ENCODE data around the gene SLC24A3.

SLC24A3 gene

GRCh38 chr20:19564261-19564660, 351.8 kb downstream of the SLC24A3 start:
- H3K4me3 ChIP-seq (ENCODE audit: low read length) = no peak overlapping the region

DNA sequence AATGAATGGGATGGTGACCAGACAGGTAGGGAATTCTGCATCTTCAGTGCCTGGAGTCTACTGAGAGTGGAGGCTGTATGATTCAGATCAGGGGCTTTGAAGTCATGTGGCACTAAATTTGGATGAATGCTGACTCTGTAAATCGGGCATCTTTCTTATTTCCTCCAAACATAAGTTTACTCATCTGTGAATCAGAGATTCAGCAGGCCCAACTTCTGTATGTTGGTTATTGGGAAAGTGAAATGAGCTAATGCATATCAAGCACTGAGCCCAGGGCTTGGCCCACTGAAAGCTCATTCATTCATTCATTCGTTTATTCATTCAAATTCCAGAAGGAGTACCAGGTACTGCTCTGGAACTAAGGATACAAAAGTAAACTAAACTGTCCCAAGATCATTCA, 353.3 kb downstream of the SLC24A3 start:
- TF ChIP-seq ZNF274 (IDR thresholded peaks at IDR 0.05; ENCODE audit: low read depth, low read length) = no peak
- no peak overlapping the region for H3K4me3 ChIP-seq (ENCODE audit: low read length)

More at GRCh38 chr20:19564261-19564660, 351.8 kb downstream of the SLC24A3 start:
- no peak for TF ChIP-seq ZNF274 (IDR thresholded peaks at IDR 0.05; ENCODE audit: low read depth, low read length)

DNA sequence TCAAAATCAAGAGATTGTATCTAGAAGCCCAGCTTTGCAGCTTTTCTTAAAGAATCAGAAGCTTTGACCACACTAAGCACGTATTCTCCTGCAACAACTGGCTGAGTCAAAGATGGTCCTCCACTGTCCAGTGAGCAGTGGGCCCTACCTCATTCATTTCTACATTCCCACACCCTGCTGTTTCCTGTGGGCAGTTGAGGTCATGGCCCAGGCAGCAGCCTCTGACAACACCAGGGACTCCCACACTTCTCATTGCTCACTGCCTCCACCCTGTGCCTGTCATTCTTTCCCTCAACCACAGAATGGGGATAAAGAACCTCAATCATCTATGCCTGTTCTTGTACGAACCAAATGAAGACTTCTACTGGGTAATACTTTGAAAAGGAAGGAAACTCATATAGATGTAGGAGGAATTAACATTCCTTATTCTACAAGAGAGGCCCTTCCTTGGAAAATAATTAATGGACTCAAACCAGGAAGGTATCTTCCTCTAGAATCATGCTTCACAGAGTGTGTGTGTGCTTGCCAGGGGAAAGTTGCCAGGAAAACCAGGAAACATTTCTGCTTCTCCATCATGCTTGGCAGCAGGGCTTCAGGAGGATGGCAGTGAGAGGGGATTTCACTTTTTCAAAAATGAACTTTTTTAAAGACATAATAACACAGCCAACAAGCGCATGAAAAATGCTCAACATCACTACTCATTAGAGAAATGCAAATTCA, 353.9 kb downstream of the SLC24A3 start:
- no peak overlapping the region for H3K4me3 ChIP-seq (ENCODE audit: low read length)
- TF ChIP-seq ZNF274 (IDR thresholded peaks at IDR 0.05; ENCODE audit: low read depth, low read length) = no peak

- H3K4me3 ChIP-seq (ENCODE audit: low read length) = no peak overlapping the region
- no peak for TF ChIP-seq ZNF274 (IDR thresholded peaks at IDR 0.05; ENCODE audit: low read depth, low read length)
Observed at GRCh38 chr20:19568128-19568527, 355.7 kb downstream of the SLC24A3 start.

DNA sequence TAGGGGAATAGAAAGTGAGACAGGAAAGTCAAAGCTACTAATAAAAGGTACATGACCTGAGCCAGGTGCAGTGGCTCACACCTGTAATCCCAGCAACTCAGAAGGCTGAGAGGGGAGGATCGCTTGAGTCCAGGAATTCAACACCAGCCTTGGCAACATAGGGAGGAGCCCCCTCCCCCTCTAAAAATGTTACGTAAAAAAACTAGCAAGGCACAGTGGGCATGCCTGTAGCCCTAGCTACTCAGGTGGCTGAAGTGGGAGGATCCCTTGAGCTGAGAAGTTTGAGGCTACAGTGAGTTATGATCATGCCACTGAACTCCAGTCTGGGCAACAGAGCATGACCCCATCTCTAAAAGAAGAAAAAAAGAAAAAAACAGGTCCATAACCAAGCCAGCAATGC, 359.6 kb downstream of the SLC24A3 start:
- H3K4me3 ChIP-seq (ENCODE audit: low read length) = no peak overlapping the region

GRCh38 chr20:19577692-19578091, 365.2 kb downstream of the SLC24A3 start:
- no peak for TF ChIP-seq ZNF274 (IDR thresholded peaks at IDR 0.05; ENCODE audit: low read depth, low read length)
- no peak overlapping the region for H3K4me3 ChIP-seq (ENCODE audit: low read length)

More for the DNA sequence above, 359.6 kb downstream of the SLC24A3 start:
- no peak for TF ChIP-seq ZNF274 (IDR thresholded peaks at IDR 0.05; ENCODE audit: low read depth, low read length)

- H3K4me3 ChIP-seq (ENCODE audit: low read length) = no peak overlapping the region
- no peak for TF ChIP-seq ZNF274 (IDR thresholded peaks at IDR 0.05; ENCODE audit: low read depth, low read length)
Observed at GRCh38 chr20:19582782-19583181, 370.3 kb downstream of the SLC24A3 start.

DNA sequence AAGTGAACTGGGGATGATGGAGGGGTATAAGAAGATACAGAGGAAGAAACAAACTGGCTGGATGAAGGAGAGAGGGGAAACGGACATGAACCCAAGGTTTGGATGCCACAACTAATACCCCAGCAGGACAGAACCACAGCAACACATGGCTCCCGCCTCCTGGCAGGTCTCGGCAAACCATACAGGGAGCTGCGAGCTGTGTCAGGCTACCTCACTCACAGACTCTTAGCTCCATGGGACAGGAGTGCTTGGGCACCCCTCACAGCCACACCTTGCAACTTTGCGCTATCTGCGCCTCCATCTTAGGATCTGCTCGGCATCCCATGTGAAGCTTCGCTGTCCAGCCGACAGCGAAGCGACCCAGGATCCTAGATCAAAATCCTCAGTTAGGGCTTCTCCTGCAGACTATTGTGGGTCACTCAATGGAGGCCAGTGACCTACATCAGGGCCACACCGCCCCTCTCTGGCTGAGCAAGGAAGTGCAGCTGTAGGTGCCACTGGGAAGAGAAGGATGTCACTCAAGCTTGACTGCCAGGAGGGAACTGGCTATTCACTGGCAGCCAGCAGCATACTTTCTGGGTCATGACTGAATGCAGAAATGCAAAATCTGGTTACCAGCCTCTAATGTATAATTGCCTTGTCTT, 371.2 kb downstream of the SLC24A3 start:
- no peak overlapping the region for H3K4me3 ChIP-seq (ENCODE audit: low read length)
- no peak for TF ChIP-seq ZNF274 (IDR thresholded peaks at IDR 0.05; ENCODE audit: low read depth, low read length)

DNA sequence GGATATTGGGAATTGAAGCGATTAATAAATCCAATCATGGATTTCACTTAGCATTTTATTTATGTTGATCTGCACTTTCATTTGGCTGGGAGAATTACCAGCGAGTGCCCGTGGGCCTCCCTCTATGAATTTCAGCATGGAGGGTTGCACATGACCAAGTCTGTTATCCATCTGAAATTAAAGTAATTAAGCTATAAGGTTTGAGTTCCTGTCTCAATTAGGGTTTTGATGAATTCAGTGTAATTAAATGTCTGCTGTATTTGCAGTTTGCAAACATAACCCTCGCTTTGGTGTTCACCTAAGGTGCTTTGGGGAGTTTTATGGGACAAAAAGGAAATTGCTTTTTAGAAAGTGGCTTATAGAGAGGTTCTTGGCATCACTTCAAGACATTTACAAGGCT, 375.8 kb downstream of the SLC24A3 start:
- TF ChIP-seq ZNF274 (IDR thresholded peaks at IDR 0.05; ENCODE audit: low read depth, low read length) = no peak
- no peak overlapping the region for H3K4me3 ChIP-seq (ENCODE audit: low read length)

GRCh38 chr20:19588732-19589131, 376.3 kb downstream of the SLC24A3 start:
- no peak overlapping the region for H3K4me3 ChIP-seq (ENCODE audit: low read length)
- no peak for TF ChIP-seq ZNF274 (IDR thresholded peaks at IDR 0.05; ENCODE audit: low read depth, low read length)

DNA sequence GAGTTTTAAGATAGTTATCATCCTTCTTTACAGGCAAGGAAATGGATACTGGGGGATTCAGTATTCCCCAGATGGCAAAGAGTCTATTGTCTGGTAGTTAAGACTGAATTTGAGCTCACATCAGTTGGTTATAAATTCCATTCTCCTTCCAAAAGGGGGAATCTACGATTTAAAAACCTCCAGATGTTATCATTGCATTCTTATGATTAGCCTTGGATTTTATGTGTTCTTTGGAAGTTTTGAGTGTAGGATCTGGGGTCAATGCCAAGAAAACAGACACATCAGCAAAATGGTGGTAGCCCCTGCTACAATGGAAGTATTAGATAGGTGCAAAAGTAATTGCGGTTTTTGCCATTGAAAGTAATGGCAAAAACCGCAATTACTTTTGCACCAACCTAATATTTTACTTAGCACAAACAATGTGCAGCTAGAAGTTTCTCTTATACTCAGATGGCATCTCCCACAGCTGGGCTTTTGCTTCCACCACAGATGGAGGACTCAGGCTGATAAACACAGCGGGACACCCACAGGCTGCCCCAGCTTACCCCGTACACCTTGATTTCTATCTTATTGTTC, 377.4 kb downstream of the SLC24A3 start:
- no peak for TF ChIP-seq ZNF274 (IDR thresholded peaks at IDR 0.05; ENCODE audit: low read depth, low read length)
- no peak overlapping the region for H3K4me3 ChIP-seq (ENCODE audit: low read length)

DNA sequence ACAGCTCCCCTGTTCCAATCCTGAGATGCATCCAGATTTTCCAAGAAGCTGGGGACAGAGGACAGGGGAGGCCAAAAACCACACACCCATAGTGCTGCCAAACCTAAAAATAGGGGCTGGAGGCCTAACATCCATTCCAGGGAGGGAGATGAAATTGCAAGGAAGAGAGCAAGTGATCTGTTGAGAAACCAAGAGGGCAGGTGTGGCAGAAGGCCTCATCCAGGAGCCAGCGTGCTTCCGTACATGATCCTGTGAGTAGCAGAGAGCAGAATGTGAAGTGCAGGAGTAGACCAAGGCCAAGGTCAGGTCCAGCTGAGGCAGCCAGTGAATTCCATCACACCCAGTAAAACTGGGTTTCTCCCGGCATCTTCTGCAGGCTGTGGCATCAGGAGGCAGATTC, 377.9 kb downstream of the SLC24A3 start:
- H3K4me3 ChIP-seq (ENCODE audit: low read length) = no peak overlapping the region
- no peak for TF ChIP-seq ZNF274 (IDR thresholded peaks at IDR 0.05; ENCODE audit: low read depth, low read length)

GRCh38 chr20:19593762-19594161, 381.3 kb downstream of the SLC24A3 start:
- TF ChIP-seq ZNF274 (IDR thresholded peaks at IDR 0.05; ENCODE audit: low read depth, low read length) = no peak
- no peak overlapping the region for H3K4me3 ChIP-seq (ENCODE audit: low read length)

- H3K4me3 ChIP-seq (ENCODE audit: low read length) = no peak overlapping the region
- no peak for TF ChIP-seq ZNF274 (IDR thresholded peaks at IDR 0.05; ENCODE audit: low read depth, low read length)
Observed at GRCh38 chr20:19594896-19595295, 382.5 kb downstream of the SLC24A3 start.

Data from GM08714 (cell line).